ENCODE data around the gene MUC12.
"Not testable (repeated sequence)": the region's sequence is repeated elsewhere in the genome, so short reads cannot be mapped to it uniquely, and the experiment has no call there.

The MUC12 gene

DNA sequence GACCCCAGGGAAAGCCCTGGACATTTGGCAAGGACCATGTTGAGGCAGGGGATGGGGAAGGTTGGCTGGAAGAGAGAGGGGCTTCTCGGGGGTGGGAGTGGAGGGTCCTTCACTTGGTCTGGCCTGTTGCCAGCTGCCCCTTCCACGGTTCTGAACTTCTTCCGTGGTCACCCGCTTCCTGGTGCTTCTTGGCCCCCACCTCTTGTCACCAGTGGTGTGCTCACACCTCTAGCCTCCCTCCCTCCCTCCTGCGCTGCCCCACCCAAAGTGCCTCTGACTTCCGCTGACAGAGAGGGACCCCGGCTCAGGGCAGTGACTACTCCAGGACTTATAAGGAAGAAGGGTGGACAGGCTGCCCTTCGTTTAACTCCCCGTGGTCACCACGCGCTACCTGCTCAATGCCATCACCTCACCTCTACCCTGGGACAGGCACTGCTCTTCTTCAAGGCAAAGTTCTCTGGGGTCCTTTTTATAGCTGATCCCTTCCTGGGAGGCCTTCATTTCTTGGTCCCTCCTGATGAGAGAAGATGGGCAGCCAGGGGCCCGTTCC, at the start of gene MUC12:
Gene MUC12 (plus strand): TSS at position 500 of the 550 bp plus-strand sequence. CDS start 58 bp downstream, outside the sequence.
- DNase-seq: no peak

DNA sequence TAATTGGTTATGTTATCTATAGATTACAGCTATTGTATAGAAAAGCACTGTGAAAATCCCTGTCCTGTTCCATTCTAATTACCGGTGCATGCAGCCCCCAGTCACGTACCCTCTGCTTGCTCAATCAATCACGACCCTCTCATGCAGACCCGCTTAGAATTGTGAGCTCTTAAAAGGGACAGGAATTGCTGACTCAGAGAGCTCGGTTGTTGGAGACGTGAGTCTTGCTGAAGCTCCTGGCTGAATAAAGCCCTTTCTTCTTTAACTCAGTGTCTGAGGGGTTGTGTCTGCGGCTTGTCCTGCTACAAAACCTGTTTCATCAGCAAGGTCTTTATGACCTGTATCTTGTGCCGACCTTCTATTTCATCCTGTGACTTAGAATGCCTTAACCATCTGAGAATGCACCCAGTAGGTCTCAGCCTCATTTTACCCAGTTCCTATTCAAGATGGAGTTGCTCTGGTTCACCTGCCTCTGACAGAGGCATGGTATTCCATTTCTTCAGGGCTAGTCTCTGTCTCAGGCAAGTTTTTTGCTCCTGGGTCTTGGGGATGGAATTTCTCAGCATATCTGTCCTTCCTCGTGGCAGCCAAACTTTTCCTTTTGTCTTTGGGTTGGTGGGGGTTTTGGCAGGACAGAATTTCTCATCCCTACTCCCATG, 49.5 kb upstream of the MUC12 start:
- not testable (repeated sequence) for DNase-seq

DNA sequence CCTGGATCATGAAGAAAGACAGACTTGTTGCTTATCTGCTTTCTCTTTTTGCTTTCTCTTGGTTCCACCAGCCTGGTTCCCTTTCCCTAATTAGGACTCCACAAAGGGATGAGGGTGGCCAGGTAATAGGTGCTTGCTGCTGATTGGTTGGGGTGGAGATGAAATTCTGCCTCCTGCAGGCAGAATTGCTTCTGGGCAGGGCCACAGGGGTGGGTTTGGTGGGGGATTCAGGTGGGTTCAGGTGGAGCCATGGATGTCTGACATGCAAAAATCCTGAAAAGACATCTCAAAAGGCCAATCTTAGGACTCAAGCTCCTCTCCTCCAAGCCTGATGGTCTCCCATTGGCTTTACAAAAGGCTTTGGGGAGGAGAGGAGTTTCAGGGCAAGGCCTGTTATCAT, 48.3 kb upstream of the MUC12 start:
- DNase-seq: no peak

GRCh38 chr7:100923616-100924015, 45.7 kb upstream of the MUC12 start:
- DNase-seq: not testable (repeated sequence)

DNA sequence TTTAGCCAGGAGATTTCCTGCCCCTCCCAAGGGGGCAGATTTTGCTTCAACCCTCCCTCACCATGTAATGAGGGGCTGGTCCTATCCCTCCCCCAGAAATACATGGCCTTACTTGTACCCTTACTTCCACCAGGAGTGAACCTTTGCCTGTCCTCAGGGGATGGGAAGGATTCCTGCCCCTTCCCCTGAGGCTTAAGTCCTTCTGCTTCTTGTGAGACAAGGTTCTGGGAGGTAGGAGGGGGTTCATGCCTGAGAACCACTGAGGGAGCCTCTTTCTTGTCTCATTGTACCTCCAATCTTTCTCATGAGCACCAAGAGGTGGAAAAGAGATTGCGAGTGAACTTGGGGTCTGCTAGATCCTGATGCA, 39.6 kb upstream of the MUC12 start:
- DNase-seq: no peak

DNA sequence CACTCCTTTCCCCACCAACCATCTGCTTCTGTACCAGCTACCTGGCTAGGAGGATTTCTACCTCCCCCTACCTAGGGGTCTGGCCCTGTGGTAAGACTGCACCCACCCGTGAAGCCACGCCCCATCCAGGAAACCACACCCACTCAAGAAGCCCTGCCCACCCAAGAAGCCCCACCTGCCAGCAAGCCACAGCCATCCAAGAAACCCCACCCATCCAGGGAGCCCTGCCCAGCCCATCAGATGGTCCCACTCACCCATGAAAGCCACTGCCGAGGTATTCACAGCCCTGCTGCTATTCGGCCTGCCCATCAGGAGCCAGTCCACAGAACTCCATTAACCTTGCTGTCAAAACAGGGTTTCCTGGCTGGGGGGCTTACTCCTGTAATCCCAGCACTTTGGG, 35.6 kb upstream of the MUC12 start:
- DNase-seq: no peak

DNA sequence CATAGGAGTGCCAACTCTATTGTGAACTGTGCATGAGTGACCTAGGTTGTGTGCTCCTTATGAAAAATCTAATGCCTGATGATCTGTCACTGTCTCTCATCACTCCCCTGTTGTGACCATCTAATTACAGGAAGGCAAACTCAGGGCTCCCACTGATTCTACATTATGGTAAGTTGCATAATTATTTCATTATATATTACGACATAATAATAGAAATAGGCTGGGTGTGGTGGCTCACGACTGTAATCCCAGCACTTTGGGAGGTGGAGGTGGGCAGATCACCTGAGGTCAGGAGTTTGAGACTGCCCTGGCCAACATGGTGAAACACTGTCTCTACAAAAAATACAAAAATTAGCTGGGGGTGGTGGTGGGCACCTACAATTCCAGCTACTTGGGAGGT, 34.0 kb upstream of the MUC12 start:
- not testable (repeated sequence) for DNase-seq

- not testable (repeated sequence) for DNase-seq
These were observed 33.2 kb upstream of the MUC12 start for GRCh38 chr7:100936167-100936566.

DNA sequence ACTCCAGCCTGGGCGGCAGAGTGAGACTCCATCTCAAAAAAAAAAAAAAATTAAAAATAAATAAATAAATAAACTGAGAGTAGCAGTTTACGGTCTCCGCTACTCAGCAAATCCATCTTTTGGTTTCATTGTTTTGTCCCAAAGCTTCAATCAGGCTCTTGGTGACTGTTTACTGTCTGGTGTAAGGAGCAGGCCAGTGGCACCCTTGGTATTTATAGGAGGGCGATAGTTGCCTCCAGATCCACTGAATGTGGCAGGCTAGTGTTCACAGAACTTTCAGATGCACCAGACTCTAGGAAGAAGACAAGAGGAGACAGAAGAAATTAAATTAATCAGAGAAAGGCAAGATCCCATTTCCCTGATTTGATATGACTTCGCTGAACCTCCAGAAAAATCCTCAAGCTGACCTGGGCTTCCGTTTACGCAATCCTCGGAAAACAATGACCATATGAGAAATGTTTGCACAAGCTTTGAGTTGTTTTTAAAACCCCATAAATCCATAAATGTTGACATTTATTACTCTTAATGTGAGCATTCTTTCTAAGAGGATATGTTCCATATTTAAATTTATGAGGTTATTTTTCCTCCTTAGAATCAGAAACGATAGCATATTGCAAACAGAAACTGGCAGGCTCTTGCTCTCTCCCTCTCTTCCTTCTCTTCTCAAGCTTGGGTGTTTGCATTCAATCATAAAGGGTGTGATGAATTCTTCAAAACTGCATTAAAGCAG, 27.2 kb upstream of the MUC12 start:
- DNase-seq: no peak

DNA sequence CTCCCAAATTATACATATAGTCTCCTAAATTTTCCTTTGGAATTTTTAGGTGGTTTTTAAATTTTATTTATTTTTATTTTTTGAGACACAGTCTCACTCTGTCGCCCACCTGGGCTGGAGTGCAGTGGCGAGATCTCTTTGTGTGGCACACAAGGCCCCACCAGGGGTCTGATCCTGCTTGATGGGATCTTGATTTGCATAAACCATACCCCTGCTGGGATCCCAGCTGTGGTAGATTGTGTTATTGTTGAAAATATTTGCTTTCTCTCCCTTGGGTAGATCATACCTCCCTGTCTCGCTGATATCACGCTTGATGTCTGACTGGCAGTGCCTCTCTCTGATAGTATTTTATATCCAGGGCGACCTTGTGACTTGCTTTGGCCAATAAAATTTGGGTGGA, 25.7 kb upstream of the MUC12 start:
- no peak for DNase-seq

- DNase-seq: no peak
These were observed 25.2 kb upstream of the MUC12 start for GRCh38 chr7:100944138-100944537.

- no peak for DNase-seq
These were observed 23.3 kb upstream of the MUC12 start for GRCh38 chr7:100946111-100946510.

DNA sequence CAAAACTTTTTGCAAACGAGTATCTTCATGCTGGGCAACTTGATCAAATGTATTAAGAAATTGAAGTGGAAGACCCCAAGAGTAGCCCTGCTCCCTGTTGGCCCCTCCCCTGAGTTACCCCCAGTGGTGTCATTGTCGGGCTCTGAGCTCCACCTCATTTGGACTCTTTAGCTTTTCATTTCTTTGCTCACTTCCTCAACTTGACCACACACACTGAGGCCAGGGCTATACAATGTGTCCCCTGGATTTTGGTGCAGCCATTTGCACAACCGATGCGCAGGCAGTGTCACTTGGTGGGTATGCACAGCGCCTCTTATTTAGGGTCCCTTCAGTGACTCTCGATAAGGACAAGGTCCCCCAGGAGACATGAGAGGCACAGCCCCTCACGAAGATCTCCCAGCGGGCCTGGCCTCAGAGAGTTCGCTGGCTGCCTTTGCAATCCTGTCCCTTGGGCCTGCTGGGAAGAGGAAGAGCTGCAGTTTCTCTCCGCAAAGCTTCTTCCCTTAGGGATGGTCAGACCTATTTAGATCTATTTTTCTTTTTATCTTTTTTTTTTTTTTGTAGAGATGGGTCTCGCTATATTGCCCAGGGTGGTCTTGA, 22.5 kb upstream of the MUC12 start:
- no peak for DNase-seq

DNA sequence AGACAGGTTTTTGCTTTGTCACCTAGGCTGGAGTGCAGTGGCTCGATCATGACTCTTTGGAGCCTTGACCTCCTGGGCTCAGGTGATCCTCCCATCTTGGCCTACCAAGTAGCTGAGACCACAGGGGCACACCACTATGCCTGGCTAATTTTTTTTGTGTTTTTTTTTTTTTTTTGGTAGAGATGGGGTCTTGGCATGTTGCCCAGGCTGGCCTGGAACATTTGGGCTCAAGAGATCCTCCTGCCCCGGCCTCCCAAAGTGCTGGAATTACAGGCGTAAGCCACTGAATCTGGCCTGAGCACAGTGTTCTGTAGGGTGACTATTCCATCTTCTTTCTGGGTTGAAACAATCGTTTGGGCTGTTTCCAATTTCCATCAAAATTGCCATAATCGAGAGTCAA, 21.6 kb upstream of the MUC12 start:
- no peak for DNase-seq

GRCh38 chr7:100949227-100949932, 20.0 kb upstream of the MUC12 start, which contains the start of gene MUC3A:
TSS of gene MUC3A (plus strand) at chr7:100949534. CDS start at chr7:100949625, 91 bp downstream.
- DNase-seq: no peak

DNA sequence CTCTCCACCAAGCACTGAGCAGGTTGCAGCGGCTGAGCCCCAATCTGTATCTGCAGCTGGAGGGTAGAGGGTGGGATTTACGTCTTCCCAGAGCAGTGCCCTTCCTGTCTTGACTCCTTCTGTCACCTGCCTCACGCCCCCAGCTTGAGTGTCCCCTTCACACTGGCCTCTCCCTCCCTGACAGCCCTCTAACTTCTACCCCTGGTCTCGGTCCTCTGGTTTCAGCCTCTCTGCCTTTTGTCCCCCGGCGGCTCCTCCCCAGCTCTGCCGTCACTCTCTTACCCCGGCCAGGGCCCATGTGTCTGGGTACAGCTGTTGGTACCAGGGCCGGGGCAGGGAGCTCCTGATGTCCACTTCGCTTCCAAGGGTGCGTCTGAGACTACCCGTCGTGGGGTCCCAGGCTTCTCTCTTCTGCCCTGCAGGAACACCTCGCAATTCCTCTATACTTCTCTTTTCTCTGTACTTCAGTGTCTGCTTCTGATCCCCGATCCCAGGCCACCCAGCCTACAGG, 19.4 kb upstream of the MUC12 start:
- DNase-seq: no peak

GRCh38 chr7:100951172-100951571, 18.2 kb upstream of the MUC12 start:
- DNase-seq: no peak

- DNase-seq: no peak
These were observed 17.3 kb upstream of the MUC12 start for GRCh38 chr7:100951888-100952560.

DNA sequence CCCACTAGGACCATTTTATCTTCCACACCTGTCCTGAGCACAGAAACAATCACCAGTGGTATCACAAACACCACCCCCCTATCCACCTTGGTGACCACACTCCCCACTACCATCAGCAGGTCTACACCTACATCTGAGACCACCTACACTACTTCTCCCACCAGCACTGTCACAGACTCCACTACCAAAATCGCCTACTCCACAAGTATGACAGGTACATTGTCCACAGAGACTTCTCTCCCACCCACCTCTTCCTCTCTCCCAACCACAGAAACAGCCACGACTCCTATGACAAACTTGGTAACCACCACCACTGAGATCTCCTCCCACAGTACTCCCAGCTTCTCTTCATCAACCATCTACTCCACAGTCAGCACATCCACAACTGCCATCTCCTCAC, 16.7 kb upstream of the MUC12 start:
- no peak for DNase-seq

DNA sequence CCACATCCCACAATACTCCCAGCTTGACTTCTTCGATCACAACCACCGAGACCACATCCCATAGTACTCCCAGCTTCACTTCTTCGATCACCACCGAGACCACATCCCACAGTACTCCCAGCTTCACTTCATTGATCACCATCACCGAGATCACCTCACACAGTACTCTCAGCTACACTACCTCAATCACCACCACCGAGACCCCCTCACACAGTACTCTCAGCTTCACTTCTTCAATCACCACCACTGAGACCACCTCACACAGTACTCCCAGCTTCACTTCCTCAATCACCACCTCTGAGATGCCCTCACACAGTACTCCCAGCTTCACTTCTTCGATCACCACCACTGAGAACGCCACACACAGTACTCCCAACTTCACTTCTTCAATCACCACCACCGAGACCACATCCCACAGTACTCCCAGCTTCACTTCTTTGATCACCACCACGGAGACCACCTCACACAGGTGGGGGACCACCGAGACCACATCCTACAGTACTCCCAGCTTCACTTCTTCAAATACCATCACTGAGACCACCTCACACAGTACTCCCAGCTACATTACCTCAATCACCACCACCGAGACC, 11.4 kb upstream of the MUC12 start:
- no peak for DNase-seq

DNA sequence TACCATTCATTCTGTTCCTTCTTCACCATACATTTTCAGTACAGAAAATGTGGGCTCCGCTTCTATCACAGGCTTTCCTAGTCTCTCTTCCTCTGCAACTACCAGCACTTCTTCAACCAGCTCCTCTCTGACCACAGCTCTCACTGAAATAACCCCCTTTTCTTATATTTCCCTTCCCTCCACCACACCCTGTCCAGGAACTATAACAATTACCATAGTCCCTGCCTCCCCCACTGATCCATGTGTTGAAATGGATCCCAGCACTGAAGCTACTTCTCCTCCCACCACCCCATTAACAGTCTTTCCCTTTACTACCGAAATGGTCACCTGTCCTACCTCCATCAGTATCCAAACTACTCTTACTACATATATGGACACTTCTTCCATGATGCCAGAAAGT, 9.5 kb upstream of the MUC12 start:
- DNase-seq: no peak

GRCh38 chr7:100962537-100962936, 6.8 kb upstream of the MUC12 start:
- no peak for DNase-seq
